Choroid plexus epithelial cell (primary cell): ENCODE results near the gene BBC3.

Source experiments
- DNase-seq: peaks from one replicate; pipeline ENCODE4 v3.0.0-alpha.2; 2010; ENCODE audit warnings: low read depth
- H3K4me3 ChIP-seq: 2 replicates; pipeline ENCODE4 v1.5.1; 2011; ENCODE audit warnings: low read depth, mild to moderate bottlenecking, control low read depth, low read length, moderate library complexity
- TF ChIP-seq, protein P1 (sequence below): conservative IDR thresholded peaks from 2 replicates; pipeline ENCODE4 v1.5.1; 2011; ENCODE audit warnings: low read depth, mild to moderate bottlenecking, control low read depth, inconsistent platforms, low read length, moderate library complexity

Gene BBC3

DNA sequence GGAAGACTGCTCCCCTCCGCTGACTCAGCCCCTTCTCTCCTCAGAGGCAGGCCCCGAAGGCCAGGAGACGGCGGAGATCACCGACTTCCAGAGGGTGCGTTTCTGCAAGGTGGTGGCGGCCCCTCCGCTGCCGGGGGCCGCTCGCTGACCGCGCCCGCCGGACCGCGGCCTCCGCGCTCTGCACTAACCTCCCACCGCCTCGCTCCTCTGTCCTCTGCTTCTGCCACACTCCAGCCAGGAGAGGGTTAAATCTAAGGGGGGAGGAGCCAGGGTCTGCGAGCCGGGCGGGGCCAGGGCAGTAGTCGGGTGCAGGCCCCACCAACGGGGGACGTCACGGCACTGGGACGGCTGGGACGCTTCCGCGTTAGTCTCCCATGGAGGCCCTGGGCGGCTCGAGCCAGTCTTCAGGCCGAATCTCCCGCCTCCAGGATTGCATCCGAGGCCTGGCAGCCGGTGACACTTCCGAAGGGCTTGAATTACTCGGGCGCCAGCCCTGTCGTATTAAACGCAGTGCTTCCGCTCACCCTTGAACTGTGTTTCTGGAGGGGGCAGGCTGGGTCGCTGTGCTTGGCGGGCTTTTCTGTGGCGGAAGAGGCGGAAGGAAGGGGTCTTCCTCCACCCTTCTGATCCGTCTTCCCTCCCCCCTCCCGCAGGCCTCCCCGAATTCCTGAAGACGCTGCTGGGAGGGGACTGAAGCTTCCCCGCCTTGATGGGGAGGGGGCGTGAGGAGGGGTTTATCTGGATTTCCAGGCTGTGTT, 42.5 kb upstream of the BBC3 start:
- TF ChIP-seq, protein P1, sequence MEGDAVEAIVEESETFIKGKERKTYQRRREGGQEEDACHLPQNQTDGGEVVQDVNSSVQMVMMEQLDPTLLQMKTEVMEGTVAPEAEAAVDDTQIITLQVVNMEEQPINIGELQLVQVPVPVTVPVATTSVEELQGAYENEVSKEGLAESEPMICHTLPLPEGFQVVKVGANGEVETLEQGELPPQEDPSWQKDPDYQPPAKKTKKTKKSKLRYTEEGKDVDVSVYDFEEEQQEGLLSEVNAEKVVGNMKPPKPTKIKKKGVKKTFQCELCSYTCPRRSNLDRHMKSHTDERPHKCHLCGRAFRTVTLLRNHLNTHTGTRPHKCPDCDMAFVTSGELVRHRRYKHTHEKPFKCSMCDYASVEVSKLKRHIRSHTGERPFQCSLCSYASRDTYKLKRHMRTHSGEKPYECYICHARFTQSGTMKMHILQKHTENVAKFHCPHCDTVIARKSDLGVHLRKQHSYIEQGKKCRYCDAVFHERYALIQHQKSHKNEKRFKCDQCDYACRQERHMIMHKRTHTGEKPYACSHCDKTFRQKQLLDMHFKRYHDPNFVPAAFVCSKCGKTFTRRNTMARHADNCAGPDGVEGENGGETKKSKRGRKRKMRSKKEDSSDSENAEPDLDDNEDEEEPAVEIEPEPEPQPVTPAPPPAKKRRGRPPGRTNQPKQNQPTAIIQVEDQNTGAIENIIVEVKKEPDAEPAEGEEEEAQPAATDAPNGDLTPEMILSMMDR = no peak
- peak; percentile 96 for DNase-seq
- H3K4me3 ChIP-seq = peak overlapping the region; percentile 79

GRCh38 chr19:47272448-47273312, 41.7 kb upstream of the BBC3 start:
- peak overlapping the region; percentile 79 for H3K4me3 ChIP-seq
- TF ChIP-seq, protein P1 = peak; percentile 20
- peak; percentile 77 for DNase-seq

GRCh38 chr19:47271949-47272348, 41.0 kb upstream of the BBC3 start:
- DNase-seq = no peak
- no peak overlapping the region for H3K4me3 ChIP-seq
- TF ChIP-seq, protein P1 = no peak

DNA sequence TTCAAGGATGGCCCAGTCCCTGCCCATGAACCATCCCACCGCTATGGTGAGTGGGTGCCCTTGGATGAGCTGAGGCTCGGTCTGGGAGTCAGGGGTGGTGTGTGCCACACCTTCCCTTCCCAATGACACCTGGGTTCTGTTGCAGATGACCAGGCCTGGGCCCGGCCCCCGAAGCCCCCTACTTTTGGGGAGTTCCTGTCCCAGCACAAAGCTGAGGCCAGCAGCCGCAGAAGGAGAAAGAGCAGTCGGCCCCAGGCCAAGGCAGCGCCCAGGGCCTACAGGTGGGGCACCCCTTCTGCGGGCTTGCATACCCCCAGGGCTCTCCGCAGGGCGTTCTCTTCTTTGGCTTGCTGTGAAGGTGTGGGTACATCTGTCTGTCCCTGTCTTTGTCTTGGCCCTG, 39.4 kb upstream of the BBC3 start:
- no peak for DNase-seq
- TF ChIP-seq, protein P1 = no peak
- no peak overlapping the region for H3K4me3 ChIP-seq

DNA sequence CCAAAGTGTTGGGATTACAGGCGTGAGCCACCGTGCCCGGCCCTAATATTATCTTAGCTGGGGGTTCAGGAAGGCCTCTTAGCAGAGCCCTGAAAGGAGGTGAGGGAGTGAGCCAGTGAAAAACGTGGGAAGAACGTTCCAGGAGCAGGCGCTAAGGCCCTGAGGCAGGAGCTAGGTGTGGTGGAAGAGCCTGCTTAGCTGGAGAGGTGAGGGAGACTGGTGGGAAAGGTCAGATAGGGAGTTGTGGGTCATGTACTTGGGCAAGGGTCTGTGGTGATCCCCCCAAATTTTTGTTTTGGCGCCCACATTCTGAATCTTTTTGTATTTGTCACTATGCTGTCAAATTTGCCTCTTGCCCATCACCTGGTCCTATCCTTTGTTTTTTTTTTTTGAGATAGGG, 38.6 kb upstream of the BBC3 start:
- no peak for DNase-seq
- H3K4me3 ChIP-seq = no peak overlapping the region
- TF ChIP-seq, protein P1 = no peak

GRCh38 chr19:47268028-47268427, 37.0 kb upstream of the BBC3 start:
- TF ChIP-seq, protein P1 = no peak
- H3K4me3 ChIP-seq = no peak overlapping the region
- no peak for DNase-seq
